HCT116 (cell line): ENCODE results near the gene TMEM139. TPM values are rescaled to one million over a fixed set of nuclear protein-coding genes. Genes with fewer than 3 reads are reported as not detected.

Experiments
- ATAC-seq: fragments of 200-7000 bp; cut with Tn5 transposase; 2 replicates; pipeline ENCODE4 v1.9.1; 2020; ENCODE audit warnings: mild to moderate bottlenecking, moderate library complexity
- BruUV-seq: library from RNA; stranded (reverse); fragments of 400-500 nt; replicated peaks from 2 replicates; lab custom pipeline; 2021; lab: Mats Ljungman, UMichigan
- CTCF ChIA-PET: fragments of 300-600 bp; sonication (Branson Sonifier 250); formaldehyde crosslinking; loops from one replicate; lab custom pipeline; 2021; ENCODE audit warnings: antibody characterized with exemption; lab: Charles Lee
- POLR2A ChIA-PET: fragments of 300-600, 350-600 bp; sonication (Branson Sonifier 250); formaldehyde crosslinking; loops from one replicate; lab custom pipeline; 2021; ENCODE audit warnings: antibody characterized with exemption; lab: Charles Lee
- RAD21 ChIA-PET, 2 experiments: fragments of 300-600 bp; sonication (Branson Sonifier 250); formaldehyde crosslinking; loops; one replicate each; lab custom pipeline; 2023; ENCODE audit warnings: low total read pairs in 2 of 2; ENCODE audit not compliant: uncharacterized antibody in 2 of 2, unreplicated experiment in 2 of 2, low non-redundant PET in 1 of 2; lab: Charles Lee
- DNase-seq: peaks from one replicate; pipeline ENCODE4 v3.0.0-alpha.2; 2010; ENCODE audit warnings: low read depth, low spot score
- H2AFZ ChIP-seq: fragments of 200-600 bp; shearing (Covaris generic), sonication (generic); 2 replicates; pipeline ENCODE4 v1.6.1; 2017; ENCODE audit warnings: low read depth, mixed run types, mixed read lengths, antibody characterized with exemption, low read length; ENCODE audit not compliant: poor library complexity, severe bottlenecking
- H3K27ac ChIP-seq: 2 replicates; pipeline ENCODE4 v1.5.1; 2012; ENCODE audit warnings: low read depth, low read length
- H3K27me3 ChIP-seq: fragments of 200-600 bp; sonication (generic); 2 replicates; pipeline ENCODE4 v1.6.1; 2016; ENCODE audit warnings: mixed run types, low read length, mixed read lengths; ENCODE audit not compliant: insufficient read depth
- H3K36me3 ChIP-seq, 2 experiments: fragments of 200-500 bp in 1 of 2; fragments of 200-600 bp in 1 of 2; sonication (Bioruptor generic) in 1 of 2; sonication (generic) in 1 of 2; 2 replicates each; pipeline versions ENCODE4 v1.5.1 to v1.6.1; 2014 to 2016; ENCODE audit warnings: low read length in 2 of 2, inconsistent platforms in 1 of 2, mixed read lengths in 1 of 2, mixed run types in 1 of 2; ENCODE audit not compliant: insufficient read depth in 2 of 2, control insufficient read depth in 1 of 2
- H3K4me1 ChIP-seq, 2 experiments: fragments of 200-600 bp in 1 of 2; sonication (generic) in 1 of 2; 2 replicates each; pipeline versions ENCODE4 v1.5.1 to v1.6.1; 2012 to 2017; ENCODE audit warnings: low read length in 2 of 2, inconsistent platforms in 1 of 2, mild to moderate bottlenecking in 1 of 2, mixed read lengths in 1 of 2, mixed run types in 1 of 2, moderate library complexity in 1 of 2; ENCODE audit not compliant: insufficient read depth in 2 of 2, control insufficient read depth in 1 of 2
- H3K4me2 ChIP-seq: fragments of 200-600 bp; sonication (generic); 2 replicates; pipeline ENCODE4 v1.6.1; 2017; ENCODE audit warnings: mixed run types, low read length, mixed read lengths
- H3K4me3 ChIP-seq, 2 experiments: fragments of 200-600 bp in 1 of 2; sonication (generic) in 1 of 2; replicated peaks in 1 of 2; 2 replicates each; pipeline ENCODE4 v1.5.1; 2011 to 2016; ENCODE audit warnings: low read length in 2 of 2, control low read depth in 1 of 2, low read depth in 1 of 2, mild to moderate bottlenecking in 1 of 2, mixed read lengths in 1 of 2, mixed run types in 1 of 2
- H3K79me2 ChIP-seq: fragments of 200-600 bp; sonication (generic); 2 replicates; pipeline ENCODE4 v1.6.1; 2017; ENCODE audit warnings: mild to moderate bottlenecking, mixed run types, low read length, moderate library complexity, mixed read lengths; ENCODE audit not compliant: insufficient read depth
- H3K9ac ChIP-seq: fragments of 200-600 bp; sonication (generic); 2 replicates; pipeline ENCODE4 v1.6.1; 2016; ENCODE audit warnings: low read length, mixed read lengths
- H3K9me2 ChIP-seq: fragments of 200-600 bp; sonication (generic), shearing (Covaris generic); 2 replicates; pipeline ENCODE4 v1.6.1; 2017; ENCODE audit warnings: mixed run types, mild to moderate bottlenecking, moderate library complexity; ENCODE audit not compliant: insufficient read depth
- H3K9me3 ChIP-seq, 2 experiments: fragments of 200-500 bp in 1 of 2; fragments of 200-600 bp in 1 of 2; sonication (Bioruptor generic) in 1 of 2; sonication (generic) in 1 of 2; 2 replicates each; pipeline ENCODE4 v1.6.1; 2014 to 2017; ENCODE audit warnings: low read length in 2 of 2, mixed read lengths in 2 of 2, inconsistent platforms in 1 of 2, low read depth in 1 of 2, mild to moderate bottlenecking in 1 of 2, mixed run types in 1 of 2, moderate library complexity in 1 of 2; ENCODE audit not compliant: control insufficient read depth in 1 of 2, insufficient read depth in 1 of 2
- H4K20me1 ChIP-seq: fragments of 200-600 bp; sonication (generic), shearing (Covaris generic); 2 replicates; pipeline ENCODE4 v1.6.1; 2017; ENCODE audit warnings: mixed run types, mild to moderate bottlenecking, moderate library complexity; ENCODE audit not compliant: insufficient read depth
- CBX3 ChIP-seq: IDR thresholded peaks from 2 replicates; pipeline ENCODE4 v1.6.1; 2012; ENCODE audit warnings: low read depth
- CEBPB ChIP-seq: IDR thresholded peaks from 2 replicates; pipeline ENCODE4 v1.6.1; 2012; ENCODE audit warnings: low read depth
- ELF1 ChIP-seq: IDR thresholded peaks from 2 replicates; pipeline ENCODE4 v1.6.1; 2012; ENCODE audit warnings: low read depth, borderline replicate concordance
- EZH2 ChIP-seq: fragments of 200-600 bp; sonication (generic); IDR thresholded peaks from 2 replicates; pipeline ENCODE4 v1.6.1; 2017; ENCODE audit warnings: antibody characterized with exemption, mixed run types
- EZH2phosphoT487 ChIP-seq: fragments of 200-600 bp; IDR thresholded peaks from 2 replicates; pipeline ENCODE4 v1.6.1; 2018; ENCODE audit warnings: antibody characterized with exemption, borderline replicate concordance
- FOSL1 ChIP-seq: IDR thresholded peaks from 2 replicates; pipeline ENCODE4 v1.6.1; 2012; ENCODE audit warnings: low read depth
- JUND ChIP-seq: IDR thresholded peaks from 2 replicates; pipeline ENCODE4 v1.6.1; 2012
- POLR2AphosphoS5 ChIP-seq: IDR thresholded peaks from 2 replicates; pipeline ENCODE4 v1.6.1; 2011; ENCODE audit warnings: mild to moderate bottlenecking, low read depth, low read length, moderate library complexity
- RAD21 ChIP-seq: IDR thresholded peaks from 2 replicates; pipeline ENCODE4 v1.6.1; 2012; ENCODE audit warnings: low read depth, mild to moderate bottlenecking
- SP1 ChIP-seq: IDR thresholded peaks from 2 replicates; pipeline ENCODE4 v1.6.1; 2012; ENCODE audit warnings: low read depth
- SRF ChIP-seq: IDR thresholded peaks from 2 replicates; pipeline ENCODE4 v1.6.1; 2012; ENCODE audit warnings: low read depth
- TCF7L2 ChIP-seq: IDR thresholded peaks from 2 replicates; pipeline ENCODE4 v1.7.0; 2011; ENCODE audit warnings: borderline replicate concordance, inconsistent platforms; ENCODE audit not compliant: insufficient read depth, insufficient read length; ENCODE audit errors: extremely low read depth
- YY1 ChIP-seq: IDR thresholded peaks from 2 replicates; pipeline ENCODE4 v1.6.1; 2011; ENCODE audit warnings: low read length, low read depth, moderate library complexity, mild to moderate bottlenecking; ENCODE audit not compliant: insufficient replicate concordance; ENCODE audit errors: extremely low read depth
- ZFX ChIP-seq: fragments of 450-650 bp; IDR thresholded peaks from 2 replicates; pipeline ENCODE4 v1.6.1; 2017
- ZNF274 ChIP-seq: fragments of 200-500 bp; sonication (Bioruptor generic); IDR thresholded peaks from 2 replicates; pipeline ENCODE4 v1.6.1; 2014; ENCODE audit warnings: mild to moderate bottlenecking, low read depth, low read length, inconsistent platforms
- intact Hi-C: fragments of 100-400 bp; cut with micrococcal nuclease; formaldehyde crosslinking; loops from 2 replicates; pipeline ENCODE4 v1.10.0; 2022
- total RNA-seq: library from RNA; stranded (reverse); gene quantifications from one replicate; pipeline ENCODE4 v1.2.1, GENCODE V29; 2021; ENCODE audit not compliant: unreplicated experiment
- TF ChIP-seq, protein P1 (sequence below): IDR thresholded peaks from 2 replicates; pipeline ENCODE4 v1.6.1; 2012
- TF ChIP-seq, protein P2 (sequence below): IDR thresholded peaks from 2 replicates; pipeline ENCODE4 v1.6.1; 2012
- TF ChIP-seq, protein P3 (sequence below), 3 experiments: fragments of 200-600 bp in 1 of 3; sonication (generic) in 1 of 3; IDR thresholded peaks in 2 of 3; conservative IDR thresholded peaks in 1 of 3; 2 replicates each; pipeline ENCODE4 v1.5.1; 2012 to 2017; ENCODE audit warnings: low read depth in 2 of 3, low read length in 2 of 3, antibody characterized with exemption in 1 of 3, borderline replicate concordance in 1 of 3, control low read depth in 1 of 3, mild to moderate bottlenecking in 1 of 3, mixed read lengths in 1 of 3, mixed run types in 1 of 3, moderate library complexity in 1 of 3; ENCODE audit not compliant: insufficient read depth in 1 of 3
- TF ChIP-seq, protein P4 (sequence below): IDR thresholded peaks from 2 replicates; pipeline ENCODE4 v1.6.1; 2012; ENCODE audit warnings: low read depth
- TF ChIP-seq, protein P5 (sequence below): IDR thresholded peaks from 2 replicates; pipeline ENCODE4 v1.6.1; 2011; ENCODE audit warnings: mild to moderate bottlenecking, low read length, moderate library complexity; ENCODE audit not compliant: insufficient replicate concordance; ENCODE audit errors: extremely low read depth

TMEM139 gene
- total RNA-seq, 1 experiment from 2014 or later = 9.9 TPM

DNA sequence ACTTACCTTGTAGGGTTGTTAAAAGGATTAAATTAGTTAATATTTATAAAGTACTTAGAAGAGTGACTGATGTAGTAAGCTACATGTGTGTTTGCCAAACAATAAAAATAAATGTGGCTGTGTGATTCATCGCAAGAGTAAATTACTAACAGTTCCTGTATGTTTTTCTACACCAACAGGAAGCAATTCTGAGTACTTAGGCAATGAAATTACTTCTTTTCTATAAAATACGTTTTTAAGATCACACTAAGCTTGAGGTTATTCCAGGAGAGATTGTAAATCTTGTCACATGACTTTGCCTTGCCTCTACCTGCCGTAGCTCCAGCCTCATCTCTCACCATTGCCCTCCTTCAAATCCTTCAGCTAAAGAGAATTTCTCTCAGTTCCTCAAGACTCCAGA is 39.6 kb upstream of the TMEM139 start:
- H3K27ac ChIP-seq = no peak overlapping the region

More for the DNA sequence above, 39.6 kb upstream of the TMEM139 start:
- CTCF ChIA-PET = no interaction called here
- TF ChIP-seq SP1 = no peak
- no peak for TF ChIP-seq CEBPB
- TF ChIP-seq JUND = no peak
- TF ChIP-seq SRF = no peak
- TF ChIP-seq, protein P1, sequence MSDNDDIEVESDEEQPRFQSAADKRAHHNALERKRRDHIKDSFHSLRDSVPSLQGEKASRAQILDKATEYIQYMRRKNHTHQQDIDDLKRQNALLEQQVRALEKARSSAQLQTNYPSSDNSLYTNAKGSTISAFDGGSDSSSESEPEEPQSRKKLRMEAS = no peak
- no peak for TF ChIP-seq POLR2AphosphoS5
- no peak for TF ChIP-seq YY1
- TF ChIP-seq, protein P2, sequence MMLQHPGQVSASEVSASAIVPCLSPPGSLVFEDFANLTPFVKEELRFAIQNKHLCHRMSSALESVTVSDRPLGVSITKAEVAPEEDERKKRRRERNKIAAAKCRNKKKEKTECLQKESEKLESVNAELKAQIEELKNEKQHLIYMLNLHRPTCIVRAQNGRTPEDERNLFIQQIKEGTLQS = no peak
- TF ChIP-seq ELF1 = no peak
- TF ChIP-seq, protein P3, sequence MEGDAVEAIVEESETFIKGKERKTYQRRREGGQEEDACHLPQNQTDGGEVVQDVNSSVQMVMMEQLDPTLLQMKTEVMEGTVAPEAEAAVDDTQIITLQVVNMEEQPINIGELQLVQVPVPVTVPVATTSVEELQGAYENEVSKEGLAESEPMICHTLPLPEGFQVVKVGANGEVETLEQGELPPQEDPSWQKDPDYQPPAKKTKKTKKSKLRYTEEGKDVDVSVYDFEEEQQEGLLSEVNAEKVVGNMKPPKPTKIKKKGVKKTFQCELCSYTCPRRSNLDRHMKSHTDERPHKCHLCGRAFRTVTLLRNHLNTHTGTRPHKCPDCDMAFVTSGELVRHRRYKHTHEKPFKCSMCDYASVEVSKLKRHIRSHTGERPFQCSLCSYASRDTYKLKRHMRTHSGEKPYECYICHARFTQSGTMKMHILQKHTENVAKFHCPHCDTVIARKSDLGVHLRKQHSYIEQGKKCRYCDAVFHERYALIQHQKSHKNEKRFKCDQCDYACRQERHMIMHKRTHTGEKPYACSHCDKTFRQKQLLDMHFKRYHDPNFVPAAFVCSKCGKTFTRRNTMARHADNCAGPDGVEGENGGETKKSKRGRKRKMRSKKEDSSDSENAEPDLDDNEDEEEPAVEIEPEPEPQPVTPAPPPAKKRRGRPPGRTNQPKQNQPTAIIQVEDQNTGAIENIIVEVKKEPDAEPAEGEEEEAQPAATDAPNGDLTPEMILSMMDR (IDR thresholded peaks at IDR 0.05 in 2 of 3, conservative IDR thresholded peaks at IDR 0.05 in 1 of 3; ENCODE audit: borderline replicate concordance in 1 of 3, insufficient read depth in 1 of 3, low read depth in 2 of 3, low read length in 2 of 3) = no peak
- TF ChIP-seq EZH2 = no peak
- TF ChIP-seq, protein P4, sequence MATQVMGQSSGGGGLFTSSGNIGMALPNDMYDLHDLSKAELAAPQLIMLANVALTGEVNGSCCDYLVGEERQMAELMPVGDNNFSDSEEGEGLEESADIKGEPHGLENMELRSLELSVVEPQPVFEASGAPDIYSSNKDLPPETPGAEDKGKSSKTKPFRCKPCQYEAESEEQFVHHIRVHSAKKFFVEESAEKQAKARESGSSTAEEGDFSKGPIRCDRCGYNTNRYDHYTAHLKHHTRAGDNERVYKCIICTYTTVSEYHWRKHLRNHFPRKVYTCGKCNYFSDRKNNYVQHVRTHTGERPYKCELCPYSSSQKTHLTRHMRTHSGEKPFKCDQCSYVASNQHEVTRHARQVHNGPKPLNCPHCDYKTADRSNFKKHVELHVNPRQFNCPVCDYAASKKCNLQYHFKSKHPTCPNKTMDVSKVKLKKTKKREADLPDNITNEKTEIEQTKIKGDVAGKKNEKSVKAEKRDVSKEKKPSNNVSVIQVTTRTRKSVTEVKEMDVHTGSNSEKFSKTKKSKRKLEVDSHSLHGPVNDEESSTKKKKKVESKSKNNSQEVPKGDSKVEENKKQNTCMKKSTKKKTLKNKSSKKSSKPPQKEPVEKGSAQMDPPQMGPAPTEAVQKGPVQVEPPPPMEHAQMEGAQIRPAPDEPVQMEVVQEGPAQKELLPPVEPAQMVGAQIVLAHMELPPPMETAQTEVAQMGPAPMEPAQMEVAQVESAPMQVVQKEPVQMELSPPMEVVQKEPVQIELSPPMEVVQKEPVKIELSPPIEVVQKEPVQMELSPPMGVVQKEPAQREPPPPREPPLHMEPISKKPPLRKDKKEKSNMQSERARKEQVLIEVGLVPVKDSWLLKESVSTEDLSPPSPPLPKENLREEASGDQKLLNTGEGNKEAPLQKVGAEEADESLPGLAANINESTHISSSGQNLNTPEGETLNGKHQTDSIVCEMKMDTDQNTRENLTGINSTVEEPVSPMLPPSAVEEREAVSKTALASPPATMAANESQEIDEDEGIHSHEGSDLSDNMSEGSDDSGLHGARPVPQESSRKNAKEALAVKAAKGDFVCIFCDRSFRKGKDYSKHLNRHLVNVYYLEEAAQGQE = no peak
- no peak for TF ChIP-seq ZNF274
- no peak for TF ChIP-seq EZH2phosphoT487
- TF ChIP-seq, protein P5, sequence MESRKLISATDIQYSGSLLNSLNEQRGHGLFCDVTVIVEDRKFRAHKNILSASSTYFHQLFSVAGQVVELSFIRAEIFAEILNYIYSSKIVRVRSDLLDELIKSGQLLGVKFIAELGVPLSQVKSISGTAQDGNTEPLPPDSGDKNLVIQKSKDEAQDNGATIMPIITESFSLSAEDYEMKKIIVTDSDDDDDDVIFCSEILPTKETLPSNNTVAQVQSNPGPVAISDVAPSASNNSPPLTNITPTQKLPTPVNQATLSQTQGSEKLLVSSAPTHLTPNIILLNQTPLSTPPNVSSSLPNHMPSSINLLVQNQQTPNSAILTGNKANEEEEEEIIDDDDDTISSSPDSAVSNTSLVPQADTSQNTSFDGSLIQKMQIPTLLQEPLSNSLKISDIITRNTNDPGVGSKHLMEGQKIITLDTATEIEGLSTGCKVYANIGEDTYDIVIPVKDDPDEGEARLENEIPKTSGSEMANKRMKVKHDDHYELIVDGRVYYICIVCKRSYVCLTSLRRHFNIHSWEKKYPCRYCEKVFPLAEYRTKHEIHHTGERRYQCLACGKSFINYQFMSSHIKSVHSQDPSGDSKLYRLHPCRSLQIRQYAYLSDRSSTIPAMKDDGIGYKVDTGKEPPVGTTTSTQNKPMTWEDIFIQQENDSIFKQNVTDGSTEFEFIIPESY = no peak
- TF ChIP-seq FOSL1 = no peak
- no peak for TF ChIP-seq RAD21
- no peak for TF ChIP-seq TCF7L2
- no peak for TF ChIP-seq CBX3
- TF ChIP-seq ZFX = no peak
- no peak overlapping the region for H3K9ac ChIP-seq
- peaks cover 3 to 7% of the 10 kb centered on the region in 2 experiments; a peak in 3 of 4 replicates for H3K4me1 ChIP-seq
- no peaks in the 10 kb centered on the region for H3K9me3 ChIP-seq
- H3K27me3 ChIP-seq = no peaks in the 10 kb centered on the region
- no TSS peak for BruUV-seq
- intact Hi-C loops = no loop called here
- RAD21 ChIA-PET = no interaction called here
- H2AFZ ChIP-seq = no peak overlapping the region
- H3K9me2 ChIP-seq = no peaks in the 10 kb centered on the region
- no peak for ATAC-seq
- no peak overlapping the region for H3K4me2 ChIP-seq
- POLR2A ChIA-PET = no interaction called here
- no peaks in the 10 kb centered on the region for H4K20me1 ChIP-seq
- no peak for DNase-seq
- no peak overlapping the region for H3K4me3 ChIP-seq
- no peaks in the 10 kb centered on the region for H3K79me2 ChIP-seq
- H3K36me3 ChIP-seq = no peaks in the 10 kb centered on the region
